Epithelial cell of proximal tubule (primary cell): ENCODE results near the gene HOXA5. TPM values are rescaled to one million over a fixed set of nuclear protein-coding genes. Genes with fewer than 3 reads are reported as not detected.

ENCODE experiments used
- DNase-seq: peaks from one replicate; pipeline ENCODE4 v3.0.0-alpha.2; 2011; ENCODE audit warnings: low read depth
- H3K4me3 ChIP-seq: 2 replicates; pipeline ENCODE4 v1.5.1; 2011; ENCODE audit warnings: low read depth, mild to moderate bottlenecking, low read length
- CTCF ChIP-seq: conservative IDR thresholded peaks from 2 replicates; pipeline ENCODE4 v1.5.1; 2012; ENCODE audit warnings: low read depth, mild to moderate bottlenecking, low read length
- total RNA-seq: library from RNA; depleted of rRNA; stranded (reverse); fragments of >200 nt; gene quantifications from 2 replicates; pipeline ENCODE4 v1.2.3, GENCODE V29; 2015

HOXA5 gene
- total RNA-seq, 1 donor from 2014 or later: 47.6 TPM

- TF ChIP-seq CTCF: peak; percentile 3
- H3K4me3 ChIP-seq: peak overlapping the region; percentile 3
- DNase-seq: no peak
Measured at GRCh38 chr7:27133409-27134231, 9.9 kb downstream of the HOXA5 start.

GRCh38 chr7:27132978-27133377 is 10.5 kb downstream of the HOXA5 start:
- no peak for DNase-seq
- no peak overlapping the region for H3K4me3 ChIP-seq
- no peak for TF ChIP-seq CTCF

- no peak for TF ChIP-seq CTCF
- no peak overlapping the region for H3K4me3 ChIP-seq
- DNase-seq: no peak
Measured at GRCh38 chr7:27132214-27132613, 11.3 kb downstream of the HOXA5 start.

GRCh38 chr7:27131390-27131819 is 12.1 kb downstream of the HOXA5 start:
- no peak for TF ChIP-seq CTCF
- H3K4me3 ChIP-seq: peak overlapping the region; percentile 72
- DNase-seq: no peak

GRCh38 chr7:27130540-27131389 is 12.7 kb downstream of the HOXA5 start, which contains the start of gene HOXA4:
Gene HOXA4, minus strand, starts transcription at chr7:27130757. Its CDS starts 24 bp downstream, at chr7:27130733.
- TF ChIP-seq CTCF: no peak
- no peak for DNase-seq
- H3K4me3 ChIP-seq: peak within 1 kb of the TSS; percentile 72

GRCh38 chr7:27129729-27130539 is 13.5 kb downstream of the HOXA5 start:
- peak; percentile 41 for TF ChIP-seq CTCF
- no peak for DNase-seq
- H3K4me3 ChIP-seq: peak overlapping the region; percentile 72
